ENCODE data around the gene AKR7A2.

DNA sequence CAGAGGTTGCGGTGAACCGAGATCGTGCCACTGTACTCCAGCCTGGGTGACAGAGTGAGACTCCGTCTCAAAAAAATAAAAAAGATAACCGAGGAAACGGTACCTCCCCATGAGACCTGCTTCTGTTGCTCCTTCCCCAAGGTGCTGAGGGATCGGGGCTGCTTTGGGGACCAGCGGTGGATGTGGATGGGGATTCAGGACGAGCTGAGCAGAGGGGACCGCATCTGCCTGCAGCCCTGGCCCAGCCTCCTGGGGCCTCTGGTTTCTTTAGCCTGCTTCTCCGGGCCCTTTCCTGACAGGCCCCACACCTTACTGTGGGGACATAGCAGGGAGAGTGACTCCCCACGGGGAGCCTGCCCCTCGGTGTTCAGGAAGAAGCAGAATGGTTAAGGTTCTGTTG, 17.2 kb upstream of the AKR7A2 start:
- TF ChIP-seq CTCF (IDR thresholded peaks at IDR 0.05) (no peak), POLR2A (IDR thresholded peaks at IDR 0.05) (no peak)
